Activated CD4-positive, alpha-beta memory T cell treated with anti-CD3 and anti-CD28 coated beads for 36 hours (primary cell): ENCODE data around the gene USP22. TPM values are rescaled to one million over a fixed set of nuclear protein-coding genes. Genes with fewer than 3 reads are reported as not detected.

Experiments
- CTCF ChIA-PET: fragments of 350-600 bp; sonication (Branson Sonifier 250); formaldehyde crosslinking; loops from one replicate; lab custom pipeline; 2021; ENCODE audit warnings: antibody characterized with exemption, inconsistent platforms; lab: Charles Lee
- POLR2A ChIA-PET: fragments of 350-600 bp; sonication (Branson Sonifier 250); formaldehyde crosslinking; loops from one replicate; lab custom pipeline; 2021; ENCODE audit warnings: antibody characterized with exemption; lab: Charles Lee
- DNase-seq: peaks from one replicate; pipeline ENCODE4 v3.0.0-alpha.2; 2020
- H3K27ac Mint-ChIP-seq: one replicate; pipeline ENCODE4 v1.8.0; 2021; ENCODE audit warnings: mixed read lengths
- H3K27me3 Mint-ChIP-seq: one replicate; pipeline ENCODE4 v1.8.0; 2021; ENCODE audit warnings: mixed read lengths
- H3K36me3 Mint-ChIP-seq: one replicate; pipeline ENCODE4 v1.8.0; 2021; ENCODE audit warnings: mixed read lengths
- H3K4me1 Mint-ChIP-seq: one replicate; pipeline ENCODE4 v1.8.0; 2021; ENCODE audit warnings: low read depth, mixed read lengths
- H3K4me3 Mint-ChIP-seq: one replicate; pipeline ENCODE4 v1.8.0; 2021; ENCODE audit warnings: mild to moderate bottlenecking, mixed read lengths
- H3K9me3 Mint-ChIP-seq: one replicate; pipeline ENCODE4 v1.8.0; 2021; ENCODE audit warnings: mixed read lengths
- intact Hi-C: fragments of 100-400 bp; cut with micrococcal nuclease; formaldehyde crosslinking; loops from one replicate; pipeline ENCODE4 v1.15.1; 2023
- total RNA-seq, 2 experiments: library from RNA; stranded (reverse); gene quantifications; one replicate each; pipeline ENCODE4 v1.2.3, GENCODE V29; 2021

Gene USP22
- total RNA-seq, 2 experiments from 2014 or later, result 120 to 124 TPM

- no peaks in the 10 kb centered on the region for H3K9me3 Mint-ChIP-seq
- peaks cover 8% of the 10 kb centered on the region for H3K36me3 Mint-ChIP-seq
- intact Hi-C loops, result loop anchor here (1.0 to 5.0 kb wide), 6 partner anchors 9 to 414 kb away; partner anchors contain the start of gene TMEM11
- ChIA-PET POLR2A (interaction anchor here (0.8 to 3.6 kb wide), 12 partner anchors 9 to 244 kb away, joined by 3 to 26 read pairs (median 4); partner anchors contain the start of gene TMEM11), CTCF (interaction anchor here (0.6 to 3.8 kb wide), 25 partner anchors 10 to 502 kb away, joined by 3 to 40 read pairs (median 4); partner anchors contain the start of gene DHRS7B)
- peak; percentile 98 for DNase-seq
- peak overlapping the region; percentile 78 for H3K4me3 Mint-ChIP-seq
- peaks cover 24% of the 10 kb centered on the region for H3K4me1 Mint-ChIP-seq
- peak overlapping the region; percentile 90 for H3K27ac Mint-ChIP-seq
- no peaks in the 10 kb centered on the region for H3K27me3 Mint-ChIP-seq
Observed at GRCh38 chr17:21043296-21044232, 753 bp upstream of the USP22 start.

DNA sequence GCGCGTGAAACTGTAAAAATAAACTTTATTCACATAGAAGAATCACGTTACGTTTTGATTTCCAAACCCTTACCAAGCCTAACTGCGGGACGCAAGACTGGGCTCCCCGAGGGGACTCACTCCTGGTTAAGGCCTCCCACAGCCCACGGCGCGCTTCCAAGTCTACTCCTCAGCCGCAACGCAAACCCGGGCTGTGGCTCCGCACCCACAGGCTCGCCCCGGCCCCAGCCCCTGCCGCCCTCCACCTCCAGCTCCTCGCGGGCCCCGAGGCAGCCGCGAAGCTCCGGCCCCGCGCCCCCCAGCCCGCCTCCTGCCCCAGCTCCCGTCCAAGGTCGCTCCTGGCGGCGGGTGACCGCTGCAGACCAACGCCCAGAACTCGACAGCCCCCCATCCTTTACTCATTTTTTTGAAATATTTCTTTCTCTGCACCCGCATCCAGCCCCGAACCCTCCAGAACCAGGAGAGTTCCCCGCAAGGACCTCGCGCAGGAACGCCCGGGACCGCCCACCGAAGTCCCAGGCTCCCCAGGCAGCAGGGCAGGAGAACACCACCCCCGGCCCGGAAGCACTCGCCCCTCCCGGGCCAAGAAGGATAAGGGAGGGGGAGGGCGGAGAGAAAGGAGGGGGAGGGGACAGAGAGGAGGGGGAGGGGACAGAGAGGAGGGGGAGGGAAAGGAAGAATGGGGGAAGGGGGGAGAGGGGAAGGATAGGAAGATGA, 912 bp downstream of the USP22 start:
- H3K4me1 Mint-ChIP-seq, result peaks cover 33% of the 10 kb centered on the region
- peak; percentile 83 for DNase-seq
- no peaks in the 10 kb centered on the region for H3K9me3 Mint-ChIP-seq
- H3K4me3 Mint-ChIP-seq, result peak overlapping the region; percentile 98
- H3K36me3 Mint-ChIP-seq, result peaks cover 8% of the 10 kb centered on the region
- intact Hi-C loops, result loop anchor here (1.0 to 5.0 kb wide), 4 partner anchors 13 to 415 kb away; no protein-coding TSS in a partner anchor
- CTCF ChIA-PET, result interaction anchor here (1.6 to 3.8 kb wide), 2 partner anchors 57 to 234 kb away, joined by 4 to 40 read pairs; no protein-coding TSS in a partner anchor
- H3K27me3 Mint-ChIP-seq, result no peaks in the 10 kb centered on the region
- H3K27ac Mint-ChIP-seq, result peak overlapping the region; percentile 95
- POLR2A ChIA-PET, result interaction anchor here (0.9 to 3.6 kb wide), 3 partner anchors 10 to 58 kb away, joined by 3 to 26 read pairs (median 6); no protein-coding TSS in a partner anchor

- no peaks in the 10 kb centered on the region for H3K9me3 Mint-ChIP-seq
- H3K4me3 Mint-ChIP-seq, result peak overlapping the region; percentile 98
- intact Hi-C loops, result loop anchor here (5.0 kb wide), 2 partner anchors 43 to 417 kb away; no protein-coding TSS in a partner anchor
- ChIA-PET POLR2A (no interaction called here), CTCF (interaction anchor here (1.0 to 1.8 kb wide), 3 partner anchors 19 to 61 kb away, joined by 3 to 9 read pairs (median 3); no protein-coding TSS in a partner anchor)
- peak overlapping the region; percentile 95 for H3K27ac Mint-ChIP-seq
- peaks cover 11% of the 10 kb centered on the region for H3K36me3 Mint-ChIP-seq
- peaks cover 52% of the 10 kb centered on the region for H3K4me1 Mint-ChIP-seq
- peak; percentile 29 for DNase-seq
- H3K27me3 Mint-ChIP-seq, result no peaks in the 10 kb centered on the region
Observed at GRCh38 chr17:21039839-21040575, 2.8 kb downstream of the USP22 start.

GRCh38 chr17:21037117-21037803, 5.6 kb downstream of the USP22 start:
- Mint-ChIP-seq H3K27ac (peak overlapping the region; percentile 26), H3K9me3 (no peaks in the 10 kb centered on the region), H3K27me3 (no peaks in the 10 kb centered on the region), H3K4me3 (no peak overlapping the region), H3K4me1 (peaks cover 65% of the 10 kb centered on the region), H3K36me3 (peaks cover 15% of the 10 kb centered on the region)
- DNase-seq, result no peak
- POLR2A ChIA-PET, result no interaction called here
- CTCF ChIA-PET, result interaction anchor here (1.0 to 1.4 kb wide), 2 partner anchors 62 to 82 kb away, joined by 3 read pairs; no protein-coding TSS in a partner anchor
- intact Hi-C loops, result no loop called here

- Mint-ChIP-seq H3K36me3 (peaks cover 10% of the 10 kb centered on the region), H3K4me1 (peaks cover 73% of the 10 kb centered on the region), H3K27ac (peak overlapping the region; percentile 26), H3K4me3 (no peak overlapping the region), H3K9me3 (no peaks in the 10 kb centered on the region), H3K27me3 (no peaks in the 10 kb centered on the region)
- CTCF ChIA-PET, result interaction anchor here (1.0 to 1.4 kb wide), 2 partner anchors 62 to 83 kb away, joined by 3 read pairs; no protein-coding TSS in a partner anchor
- intact Hi-C loops, result no loop called here
- no peak for DNase-seq
- POLR2A ChIA-PET, result no interaction called here
Observed at GRCh38 chr17:21036361-21036881, 6.4 kb downstream of the USP22 start.

GRCh38 chr17:21035406-21035805, 7.4 kb downstream of the USP22 start:
- H3K27me3 Mint-ChIP-seq, result no peaks in the 10 kb centered on the region
- ChIA-PET POLR2A (interaction anchor here (1.3 kb wide), 1 partner anchor 64 kb away, joined by 7 read pairs; no protein-coding TSS in a partner anchor), CTCF (interaction anchor here (1.6 to 3.7 kb wide), 2 partner anchors 8 to 42 kb away, joined by 4 to 21 read pairs; partner anchors contain the start of gene USP22)
- H3K9me3 Mint-ChIP-seq, result no peaks in the 10 kb centered on the region
- no peak for DNase-seq
- peak overlapping the region; percentile 56 for H3K4me3 Mint-ChIP-seq
- H3K4me1 Mint-ChIP-seq, result peaks cover 70% of the 10 kb centered on the region
- intact Hi-C loops, result no loop called here
- peak overlapping the region; percentile 93 for H3K27ac Mint-ChIP-seq
- H3K36me3 Mint-ChIP-seq, result peaks cover 8% of the 10 kb centered on the region

GRCh38 chr17:21034340-21035235, 8.2 kb downstream of the USP22 start:
- Mint-ChIP-seq H3K36me3 (peaks cover 8% of the 10 kb centered on the region), H3K4me3 (peak overlapping the region; percentile 56), H3K4me1 (peaks cover 70% of the 10 kb centered on the region), H3K27ac (peak overlapping the region; percentile 93), H3K27me3 (no peaks in the 10 kb centered on the region), H3K9me3 (no peaks in the 10 kb centered on the region)
- DNase-seq, result peak; percentile 55
- POLR2A ChIA-PET, result interaction anchor here (0.7 to 1.6 kb wide), 3 partner anchors 9 to 65 kb away, joined by 3 to 12 read pairs (median 7); partner anchors contain the start of gene USP22
- CTCF ChIA-PET, result interaction anchor here (1.0 to 3.7 kb wide), 4 partner anchors 9 to 85 kb away, joined by 3 to 21 read pairs (median 4); partner anchors contain the start of gene USP22
- intact Hi-C loops, result loop anchor here (1.0 kb wide), 1 partner anchor 9 kb away; the partner anchor contains the start of gene USP22

GRCh38 chr17:21033350-21033749, 9.5 kb downstream of the USP22 start:
- H3K27ac Mint-ChIP-seq, result peak overlapping the region; percentile 93
- DNase-seq, result no peak
- no peaks in the 10 kb centered on the region for H3K27me3 Mint-ChIP-seq
- peaks cover 9% of the 10 kb centered on the region for H3K36me3 Mint-ChIP-seq
- H3K4me3 Mint-ChIP-seq, result peak overlapping the region; percentile 55
- ChIA-PET CTCF (interaction anchor here (0.8 to 3.7 kb wide), 4 partner anchors 10 to 86 kb away, joined by 3 to 21 read pairs (median 4); partner anchors contain the start of gene USP22), POLR2A (interaction anchor here (0.7 to 1.6 kb wide), 2 partner anchors 10 to 12 kb away, joined by 3 to 12 read pairs; partner anchors contain the start of gene USP22)
- peaks cover 79% of the 10 kb centered on the region for H3K4me1 Mint-ChIP-seq
- no peaks in the 10 kb centered on the region for H3K9me3 Mint-ChIP-seq
- intact Hi-C loops, result no loop called here

- Mint-ChIP-seq H3K9me3 (no peaks in the 10 kb centered on the region), H3K27ac (peak overlapping the region; percentile 10), H3K4me1 (peaks cover 78% of the 10 kb centered on the region), H3K27me3 (no peaks in the 10 kb centered on the region), H3K4me3 (no peak overlapping the region), H3K36me3 (peaks cover 20% of the 10 kb centered on the region)
- POLR2A ChIA-PET, result interaction anchor here (1.2 kb wide), 1 partner anchor 11 kb away, joined by 6 read pairs; the partner anchor contains the start of gene USP22
- CTCF ChIA-PET, result interaction anchor here (0.8 to 3.7 kb wide), 3 partner anchors 11 to 39 kb away, joined by 3 to 21 read pairs (median 3); partner anchors contain the start of gene USP22
- intact Hi-C loops, result no loop called here
- no peak for DNase-seq
Observed at GRCh38 chr17:21031756-21032396, 10.9 kb downstream of the USP22 start.
